Activated CD8-positive, alpha-beta memory T cell treated with anti-CD3 and anti-CD28 coated beads, Interleukin-2, amount 50 U/mL, for 24 hours (primary cell): Measurements from ENCODE around the gene LRP11.
A peak's percentile ranks its signal among the peaks of the same experiment; 100 is the strongest.
"Not testable (repeated sequence)": the region's sequence is repeated elsewhere in the genome, so short reads cannot be mapped to it uniquely, and the experiment has no call there.

Experiments
- DNase-seq: peaks from one replicate; pipeline ENCODE4 v3.0.0-alpha.2; 2020; ENCODE audit errors: extremely low read depth

LRP11 gene

DNA sequence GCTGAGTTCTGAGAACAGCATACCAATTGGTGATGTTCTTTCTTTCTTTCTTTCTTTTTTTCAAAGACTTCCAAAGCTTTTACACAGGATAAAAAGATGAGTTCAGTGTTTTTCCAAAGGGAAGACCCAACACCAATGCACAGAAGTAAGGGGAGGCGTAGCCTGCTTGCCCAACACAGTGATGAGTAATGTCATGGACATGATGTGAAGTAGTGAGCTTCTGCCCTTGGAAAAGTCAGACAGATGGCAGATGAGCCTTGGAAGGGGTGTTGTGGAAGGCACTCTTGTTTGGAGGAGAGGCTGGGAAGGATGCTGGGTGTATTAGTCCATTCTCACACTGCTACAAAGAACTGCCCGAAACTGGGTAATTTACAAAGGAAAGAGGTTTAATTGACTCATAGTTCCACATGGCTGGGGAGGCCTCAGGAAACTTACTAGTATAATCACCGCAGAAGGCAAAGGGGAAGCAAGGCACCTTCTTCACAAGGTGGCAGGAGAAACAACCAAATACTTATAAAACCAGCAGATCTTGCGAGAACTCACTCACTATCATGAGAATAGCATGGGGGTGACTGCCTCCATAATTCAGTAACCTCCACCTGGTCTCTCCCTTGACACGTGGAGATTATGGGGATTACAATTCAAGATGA, 12.6 kb downstream of the LRP11 start:
- no peak for DNase-seq

DNA sequence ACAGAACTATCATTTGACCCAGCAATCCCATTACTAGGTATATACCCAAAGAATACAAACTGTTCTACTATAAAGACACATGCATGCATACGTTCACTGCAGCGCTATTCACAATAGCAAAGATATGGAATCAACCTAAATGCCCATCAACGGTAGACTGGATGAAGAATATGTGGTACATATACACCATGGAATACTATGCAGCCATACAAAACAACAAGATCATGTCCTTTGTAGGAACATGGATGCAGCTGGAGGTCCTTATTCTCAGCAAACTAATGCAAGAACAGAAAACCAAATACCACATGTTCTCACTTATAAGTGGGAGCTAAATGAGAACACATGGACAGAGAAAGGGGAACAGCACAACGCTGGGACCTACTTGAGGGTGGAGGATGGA, 15.8 kb downstream of the LRP11 start:
- DNase-seq, result not testable (repeated sequence)

DNA sequence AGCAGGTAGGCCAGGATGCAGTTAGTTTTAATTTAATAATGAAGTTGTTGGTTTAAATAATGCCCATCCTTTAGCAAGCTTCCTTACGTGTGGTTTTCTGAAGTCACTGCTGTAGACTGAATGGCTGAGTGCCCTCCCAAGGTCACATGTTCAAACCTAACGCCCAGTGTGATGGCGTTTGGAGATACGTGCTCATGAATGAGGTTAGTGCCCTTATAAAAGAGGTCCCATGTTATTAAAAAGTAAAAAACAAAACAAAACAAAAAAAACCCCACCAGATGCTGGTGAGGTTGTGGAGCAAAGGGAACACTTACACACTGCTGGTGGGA, 16.3 kb downstream of the LRP11 start:
- DNase-seq, result no peak

DNA sequence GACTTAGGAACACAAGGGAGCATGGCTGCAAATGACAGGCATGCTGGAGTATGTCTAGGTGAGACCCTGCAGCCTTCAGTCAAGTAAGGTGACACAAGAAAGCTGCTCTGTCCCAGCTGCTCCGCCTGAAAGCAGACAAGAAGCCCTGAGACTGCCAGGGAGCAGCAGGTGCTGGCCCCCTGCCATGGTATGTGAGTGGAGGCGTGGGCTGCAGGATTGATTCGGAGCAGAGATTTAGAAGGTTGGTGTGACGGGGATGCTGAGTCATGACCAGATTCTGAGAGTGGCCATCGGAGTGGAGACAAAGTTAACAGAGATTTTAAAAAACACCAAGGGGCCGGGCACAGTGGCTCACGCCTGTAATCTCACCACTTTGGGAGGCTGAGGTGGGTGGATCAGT, 17.8 kb downstream of the LRP11 start:
- DNase-seq, result no peak

DNA sequence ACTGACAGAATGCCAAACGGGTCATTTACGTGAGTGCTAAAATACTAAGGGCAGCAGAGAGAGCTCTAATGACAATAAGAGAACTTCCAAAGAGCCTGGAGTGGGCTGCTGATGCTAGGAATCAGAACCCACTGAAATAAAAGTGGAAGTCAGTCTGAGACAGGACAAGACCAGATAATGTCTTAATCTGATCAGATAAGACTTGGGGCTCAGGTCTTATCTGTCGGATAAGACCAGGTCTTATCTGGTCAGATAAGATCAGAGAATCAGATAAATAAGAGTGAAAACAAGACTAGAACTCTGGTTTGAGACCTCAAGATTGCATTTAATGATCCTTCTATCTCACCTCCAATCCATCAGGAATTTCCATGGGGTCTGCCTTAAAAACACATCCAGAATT, 18.6 kb downstream of the LRP11 start:
- no peak for DNase-seq

DNA sequence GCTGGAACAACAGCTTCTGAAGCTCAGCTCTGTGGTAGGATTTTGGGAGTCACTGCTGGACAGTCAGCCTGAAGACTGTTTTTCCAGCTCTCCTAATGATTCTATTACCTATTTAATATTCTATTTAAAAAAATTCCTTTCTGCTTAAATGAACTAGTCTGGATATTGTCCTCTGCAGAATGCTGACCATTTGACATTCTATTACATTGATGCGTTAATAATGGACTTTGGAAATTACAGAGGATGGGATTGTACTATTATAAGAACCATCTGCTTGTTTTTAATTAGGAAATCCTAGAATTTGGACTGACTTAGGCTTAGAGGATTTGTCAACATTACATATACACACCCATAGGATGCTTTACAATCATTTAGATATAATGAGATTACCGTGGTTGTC, 19.7 kb downstream of the LRP11 start:
- no peak for DNase-seq

DNA sequence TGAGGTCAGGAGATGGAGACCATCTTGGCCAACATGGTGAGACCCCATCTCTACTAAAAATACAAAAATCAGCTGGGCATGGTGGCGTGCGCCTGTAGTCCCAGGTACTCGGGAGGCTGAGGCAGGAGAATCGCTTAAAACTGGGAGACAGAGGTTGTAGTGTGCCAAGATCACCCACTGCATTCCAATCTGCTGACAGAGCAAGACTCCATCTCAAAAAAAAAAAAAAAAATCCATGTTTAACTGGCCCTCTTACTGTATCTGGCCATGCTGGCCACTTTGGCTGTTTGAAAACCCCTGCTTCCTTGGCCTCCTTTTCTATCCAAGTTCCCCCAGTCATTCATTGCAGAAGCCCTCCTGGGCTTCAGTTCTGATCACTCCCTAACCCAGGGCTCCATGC, 20.1 kb downstream of the LRP11 start:
- not testable (repeated sequence) for DNase-seq

DNA sequence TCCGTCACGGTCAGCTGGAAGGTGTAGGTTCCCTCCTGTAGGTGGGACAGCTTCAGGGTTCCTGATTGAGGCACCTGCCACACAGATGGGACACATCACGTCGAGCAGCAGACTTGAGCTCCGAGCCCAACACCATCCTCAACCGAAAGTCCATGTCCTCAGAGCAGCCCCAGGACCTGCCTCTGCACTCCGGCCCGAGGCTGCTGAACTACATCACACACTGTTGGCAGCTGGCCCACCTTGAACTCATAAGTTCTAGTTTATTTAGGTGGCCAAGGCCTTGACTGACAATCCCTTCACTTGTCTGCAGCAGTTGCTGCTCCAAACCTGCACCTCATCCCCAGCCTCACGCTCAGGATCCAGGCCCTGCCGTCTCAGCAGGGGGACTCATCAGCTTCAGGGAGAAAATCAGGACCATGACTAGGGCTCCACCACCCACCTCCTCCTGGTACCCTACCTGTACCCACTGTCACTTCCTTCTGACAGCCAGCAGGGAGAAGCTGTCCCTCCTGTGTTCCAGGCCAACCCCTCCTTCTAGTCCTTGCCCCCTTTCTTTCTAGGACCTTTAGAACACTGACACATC, 21.0 kb downstream of the LRP11 start:
- no peak for DNase-seq

DNA sequence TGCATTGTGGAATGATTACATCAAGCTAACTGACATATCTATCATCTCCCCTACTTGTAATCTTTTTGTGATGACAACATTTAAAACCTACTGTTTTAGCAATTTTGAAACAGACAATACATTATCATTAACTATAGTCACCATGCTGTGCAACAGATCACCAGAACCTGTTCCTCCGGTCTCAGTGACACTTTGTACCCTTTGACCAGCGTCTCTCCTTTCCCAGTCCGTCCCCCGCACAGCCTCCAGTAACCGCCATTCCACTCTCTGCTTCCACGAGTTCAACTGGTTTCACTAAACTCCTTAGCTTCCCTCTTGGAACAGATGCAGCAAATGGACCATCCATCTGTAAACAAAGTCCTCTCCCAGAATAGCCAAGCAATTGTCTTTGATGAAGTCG, 21.8 kb downstream of the LRP11 start:
- no peak for DNase-seq

DNA sequence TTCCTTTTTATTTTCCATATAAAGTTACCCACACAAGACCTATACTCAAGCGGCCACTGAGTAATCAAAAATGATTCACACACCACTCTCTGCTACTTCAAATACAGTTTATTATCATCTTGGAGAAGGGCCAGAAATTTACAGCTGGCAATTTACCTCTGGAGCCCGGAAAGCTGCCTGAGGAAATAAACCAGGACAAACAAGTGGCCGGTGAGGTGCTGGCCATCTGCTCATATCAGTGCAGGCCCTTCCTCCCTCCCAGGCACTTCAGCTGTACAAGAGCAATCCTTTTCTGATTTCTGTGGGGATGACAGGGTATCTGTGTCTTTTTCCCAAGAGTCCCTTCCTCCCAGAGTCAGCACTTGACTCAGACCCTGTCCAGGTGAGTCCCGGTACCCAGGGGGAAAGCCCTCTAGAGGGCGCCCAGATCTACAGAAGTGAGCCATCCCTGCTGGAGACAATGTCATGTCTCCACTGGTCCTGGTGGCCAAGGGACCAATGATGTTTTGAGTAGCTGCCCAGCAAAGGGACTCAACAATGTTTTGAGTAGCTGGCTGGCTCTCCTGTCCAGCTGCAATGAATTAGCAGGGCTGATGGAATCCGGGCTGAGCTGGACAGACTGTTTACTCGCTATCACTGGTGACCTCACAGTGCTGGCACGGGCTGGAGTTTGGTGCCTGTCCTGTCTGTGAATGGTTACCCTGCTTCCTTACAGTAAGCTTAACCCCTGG, 23.6 kb downstream of the LRP11 start:
- DNase-seq, result no peak

DNA sequence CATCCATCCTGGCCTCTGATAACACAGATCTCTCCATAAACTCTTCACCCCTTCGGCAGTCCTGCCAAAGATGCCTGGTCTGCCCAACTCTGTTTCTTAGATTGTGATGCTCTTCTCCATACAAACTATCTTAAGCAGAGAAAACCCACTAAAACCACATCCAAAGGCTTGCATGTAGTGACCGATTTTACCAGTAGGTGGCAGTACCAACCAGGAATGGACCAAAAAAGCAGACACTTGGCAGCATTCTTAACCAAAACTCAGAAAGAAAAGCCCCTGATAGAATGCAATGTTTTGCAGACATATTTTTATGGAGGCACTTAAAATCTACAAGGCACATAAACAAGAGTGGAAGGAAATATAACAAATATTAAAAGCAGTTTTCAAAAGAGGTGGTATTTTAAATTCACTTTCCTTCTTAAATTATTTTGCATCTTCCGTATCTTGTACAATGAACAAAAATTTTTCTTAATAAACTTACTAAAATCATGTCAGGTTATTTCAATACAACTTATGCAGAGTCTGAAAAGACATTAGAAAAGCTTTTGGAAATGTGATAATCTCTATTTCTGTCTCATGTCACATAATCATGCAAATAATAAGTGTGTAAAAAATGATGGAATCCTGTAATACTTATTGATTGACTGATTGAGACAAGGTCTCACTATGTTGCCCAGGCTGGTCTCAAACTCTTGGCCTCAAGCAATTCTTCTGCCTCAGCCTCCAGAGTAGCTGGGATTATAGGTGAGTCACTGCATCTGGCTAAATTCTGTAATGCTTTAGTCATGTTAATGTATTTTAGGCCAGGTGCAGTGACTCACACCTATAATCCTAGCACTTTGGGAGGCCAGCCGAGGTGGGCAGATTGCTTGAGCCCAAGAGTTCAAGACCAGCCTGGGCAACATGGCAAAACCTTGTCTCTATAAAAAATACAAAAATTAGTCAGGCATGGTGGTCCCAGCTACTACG, 29.4 kb downstream of the LRP11 start:
- peak; percentile 41 for DNase-seq

DNA sequence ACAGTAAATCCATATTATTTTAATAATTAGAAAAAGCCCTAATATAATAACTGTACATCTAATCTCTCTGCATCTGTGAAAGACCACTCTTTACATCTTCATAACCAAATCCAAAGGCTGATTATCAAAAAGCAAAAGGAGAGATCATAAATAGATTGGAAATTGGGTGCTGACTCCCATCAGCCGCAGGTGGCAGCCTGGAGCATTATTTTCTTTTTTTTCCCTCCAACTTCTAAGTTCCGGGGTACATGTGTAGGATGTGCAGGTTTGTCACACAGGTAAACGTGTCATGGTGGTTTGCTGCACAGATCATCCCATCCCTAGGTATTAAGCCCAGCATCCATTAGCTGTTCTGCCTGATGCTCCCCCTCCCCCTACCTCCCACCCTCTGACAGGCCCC, 30.5 kb downstream of the LRP11 start:
- DNase-seq, result no peak

DNA sequence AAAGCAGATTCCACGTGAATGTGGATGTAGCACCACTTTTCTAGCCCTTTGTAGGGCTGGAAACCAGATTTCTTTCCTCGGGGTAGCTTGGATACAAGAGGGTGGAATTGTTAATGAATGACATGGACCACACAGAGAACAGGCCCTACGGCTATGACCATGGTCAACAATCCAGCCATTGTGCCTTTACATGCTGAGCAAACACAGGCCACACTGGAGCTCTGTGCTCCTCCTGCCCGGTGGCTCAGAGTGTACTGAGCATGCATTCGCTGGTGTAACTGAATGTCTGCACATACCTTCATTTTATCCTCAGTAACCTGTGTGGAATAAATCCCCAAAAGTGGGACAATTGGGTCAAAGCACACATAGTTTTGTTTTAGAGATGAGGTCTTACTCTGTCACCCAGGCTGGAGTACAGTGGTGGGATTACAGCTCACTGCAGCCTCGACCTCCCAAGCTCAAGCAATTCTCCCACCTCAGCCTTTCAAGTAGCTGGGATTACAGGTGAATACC, 32.8 kb downstream of the LRP11 start:
- DNase-seq, result no peak

DNA sequence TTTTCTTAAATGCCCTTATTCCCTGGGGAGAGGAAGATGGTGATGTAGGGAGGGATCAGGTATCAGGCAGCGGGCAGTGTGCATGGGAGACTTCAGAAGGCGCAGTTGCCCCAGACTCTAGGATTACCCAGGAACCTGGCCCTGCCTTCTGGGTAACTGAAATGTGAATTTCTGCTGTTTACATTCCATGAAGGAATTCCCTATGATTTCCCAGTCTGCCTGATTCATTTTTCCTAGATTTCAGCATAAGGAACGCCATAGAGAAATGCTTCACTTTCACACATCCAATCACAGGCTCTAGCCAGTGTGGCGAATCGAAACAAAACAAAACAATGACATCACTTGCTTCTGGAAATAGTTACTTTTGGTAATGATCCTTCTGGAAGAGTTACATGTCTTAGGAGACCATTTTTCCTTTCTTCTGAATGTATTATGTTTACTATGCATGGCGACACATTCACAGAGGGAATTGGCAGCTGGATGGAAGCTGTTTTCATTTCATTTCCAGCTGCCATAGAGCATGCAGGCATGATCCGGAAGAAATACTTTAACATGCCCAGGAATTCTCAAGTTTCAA, 33.3 kb downstream of the LRP11 start:
- DNase-seq, result no peak

DNA sequence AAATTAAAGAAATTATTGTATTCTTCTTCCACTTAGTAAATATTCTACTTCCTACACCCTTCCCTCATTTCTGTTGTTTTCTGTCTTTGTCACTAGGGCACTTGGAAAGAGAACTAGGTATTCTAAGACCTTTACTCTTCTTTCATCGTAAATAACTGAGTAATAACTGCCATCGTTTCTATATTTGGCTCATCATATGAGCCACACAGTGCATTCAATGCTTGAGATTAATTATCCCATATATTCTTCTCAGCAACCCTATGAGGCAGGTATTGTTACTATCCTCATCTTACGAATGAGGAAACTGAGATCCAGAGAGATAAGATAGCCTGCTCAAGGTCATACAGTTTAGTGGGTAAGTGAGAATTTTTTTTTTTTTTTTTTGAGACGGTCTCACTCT, 38.9 kb downstream of the LRP11 start:
- DNase-seq, result no peak

DNA sequence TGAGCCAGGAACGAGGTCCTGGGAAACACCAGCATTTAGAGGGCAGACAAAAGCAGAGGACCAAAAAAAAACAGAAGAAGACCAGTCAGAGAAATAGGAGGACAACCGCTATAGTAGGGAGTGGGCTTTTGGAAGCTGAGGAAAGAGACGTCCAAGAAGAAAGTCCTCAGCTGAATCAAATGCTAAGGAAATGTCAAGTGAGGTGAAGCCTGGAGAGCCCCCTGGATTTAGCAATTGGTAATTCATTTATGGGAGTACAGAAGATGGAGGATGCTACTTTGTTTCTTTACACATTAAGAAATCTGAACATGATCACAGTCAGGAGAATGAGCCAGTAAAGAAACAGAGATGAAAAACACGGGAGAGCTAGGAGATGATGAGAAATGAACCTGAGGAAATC, 41.1 kb downstream of the LRP11 start:
- DNase-seq, result no peak

DNA sequence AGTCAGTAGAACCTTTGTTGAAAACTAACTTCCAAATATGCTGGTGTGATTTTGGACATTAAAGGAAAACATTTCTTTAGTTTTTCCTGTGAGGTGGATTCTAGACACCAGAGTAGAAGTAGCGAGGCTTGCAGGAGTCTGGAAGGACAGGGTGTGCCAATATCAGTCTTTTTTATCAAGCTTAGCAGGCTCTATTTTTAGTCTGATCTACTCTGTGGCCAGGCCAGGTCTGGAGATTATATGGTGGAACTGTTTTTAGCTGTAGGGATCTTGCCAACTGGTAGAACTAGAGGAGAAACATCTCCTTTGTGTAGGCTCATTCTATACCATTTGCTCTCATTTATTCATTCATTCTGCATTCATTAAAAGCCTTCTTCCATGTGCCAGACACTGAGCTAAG, 42.7 kb downstream of the LRP11 start:
- DNase-seq, result no peak

DNA sequence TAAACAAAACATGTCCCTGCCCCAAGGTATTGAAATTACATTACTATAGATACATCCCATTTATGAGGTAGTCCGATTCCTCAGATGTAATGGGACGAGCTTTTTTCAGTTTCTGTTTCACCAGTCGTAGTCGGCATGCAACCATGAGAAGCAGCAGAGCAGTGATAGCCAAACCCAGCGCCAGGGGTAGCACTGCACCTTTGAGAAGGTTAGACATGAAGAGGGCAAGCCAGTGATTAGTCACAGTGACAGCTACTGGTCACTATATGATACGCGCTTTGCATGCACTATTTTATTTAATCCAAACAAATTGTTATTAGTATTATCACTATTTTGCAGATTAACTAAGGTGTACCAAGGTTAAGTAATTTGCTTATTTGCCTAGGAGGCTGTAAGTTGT, 43.7 kb downstream of the LRP11 start:
- DNase-seq, result no peak

DNA sequence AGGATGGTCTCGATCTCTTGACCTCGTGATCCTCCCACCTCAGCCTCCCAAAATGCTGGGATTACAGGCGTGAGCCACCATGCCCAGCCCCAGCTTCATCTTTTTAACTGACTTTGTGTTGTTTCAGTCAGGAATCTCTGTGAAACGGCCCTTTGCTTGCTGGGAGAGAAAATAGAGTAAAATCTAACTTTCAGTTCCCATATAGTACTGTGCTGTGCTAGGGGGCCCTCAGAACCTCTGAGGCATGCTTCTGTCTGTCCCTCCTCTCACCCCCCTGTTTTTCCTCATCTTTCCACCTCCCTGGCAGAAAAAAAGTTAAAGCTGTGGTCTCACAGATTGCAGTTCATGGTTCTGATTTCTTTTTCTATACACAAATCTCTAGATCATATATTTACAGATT, 48.4 kb downstream of the LRP11 start:
- DNase-seq, result no peak

DNA sequence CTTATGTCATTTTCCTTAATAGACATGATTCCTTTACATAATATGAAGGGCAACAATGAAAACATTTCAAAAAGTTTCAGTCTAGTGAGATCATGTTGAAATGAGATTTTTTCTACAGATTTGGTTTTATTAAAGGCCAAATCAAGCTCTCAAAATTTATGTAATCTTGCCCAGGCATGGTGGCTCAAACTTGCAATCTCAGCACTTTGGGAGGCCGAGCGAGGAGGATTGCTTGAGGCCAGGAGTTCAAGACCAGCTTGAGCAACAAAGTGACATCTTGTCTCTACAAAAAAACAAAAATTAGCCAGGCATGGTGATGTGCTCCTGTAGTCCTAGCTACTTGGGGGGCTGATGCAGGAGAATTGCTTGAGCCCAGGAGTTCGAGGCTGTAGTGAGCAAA, 50.8 kb downstream of the LRP11 start:
- DNase-seq, result no peak

DNA sequence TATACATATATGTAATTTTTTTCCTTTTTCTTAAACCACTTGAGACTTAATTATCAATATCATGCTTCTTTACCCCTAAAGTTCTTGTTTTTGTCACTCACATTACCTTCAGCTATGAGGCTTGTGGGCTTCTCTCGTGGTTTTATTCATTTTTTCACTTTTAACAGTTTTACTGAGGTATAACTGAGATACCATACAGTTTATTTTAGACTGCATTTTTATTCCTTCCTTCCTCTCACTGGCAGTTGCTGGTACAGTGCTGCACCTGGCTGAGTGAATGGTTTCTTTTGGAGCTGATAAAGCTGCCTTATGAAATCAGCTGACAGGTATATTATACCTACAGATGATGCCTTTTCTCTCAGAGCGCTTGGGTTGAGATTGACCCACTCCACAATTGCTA, 54.4 kb downstream of the LRP11 start:
- DNase-seq, result no peak

DNA sequence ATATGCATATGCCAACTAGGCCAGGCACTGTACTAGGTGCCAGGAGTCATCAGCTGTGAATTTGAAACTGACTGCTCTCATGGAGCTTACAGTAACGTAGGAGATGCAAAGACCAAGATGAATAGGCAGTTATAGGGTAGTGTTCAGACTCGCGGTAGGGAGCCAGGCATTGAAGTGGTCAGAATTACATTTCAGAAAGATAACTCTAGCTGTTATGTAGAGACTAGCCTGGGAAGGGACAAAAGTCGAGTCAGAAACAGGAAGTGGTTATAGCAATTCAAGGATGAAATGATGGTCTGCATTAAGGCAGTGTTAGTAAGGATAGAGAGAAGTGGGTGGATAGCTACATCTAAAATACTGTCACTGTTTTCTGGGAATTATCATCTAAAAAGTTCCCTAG, 58.0 kb downstream of the LRP11 start:
- DNase-seq, result no peak
